Smooth muscle cell (in vitro differentiated cells): ENCODE data around the gene TXNRD2. TPM values are rescaled to one million over a fixed set of nuclear protein-coding genes. Genes with fewer than 3 reads are reported as not detected.
"Not testable (repeated sequence)": the region's sequence is repeated elsewhere in the genome, so short reads cannot be mapped to it uniquely, and the experiment has no call there.

Experiments
- DNase-seq: peaks from one replicate; lab custom pipeline; 2025; ENCODE audit not compliant: unreplicated experiment; lab: John Stamatoyannopoulos, UW
- H2AFZ ChIP-seq: fragments of 200-600 bp; sonication (generic); 2 replicates; pipeline ENCODE4 v1.6.0; 2016; ENCODE audit warnings: antibody characterized with exemption, low read depth, mild to moderate bottlenecking
- H3F3A ChIP-seq: fragments of 200-600 bp; sonication (generic); 2 replicates; pipeline ENCODE4 v1.6.0; 2017; ENCODE audit warnings: antibody characterized with exemption, low read depth
- H3K27ac ChIP-seq: fragments of 200-600 bp; sonication (generic); 2 replicates; pipeline ENCODE4 v1.5.1; 2016; ENCODE audit warnings: low read depth, mild to moderate bottlenecking
- H3K27me3 ChIP-seq: fragments of 200-600 bp; sonication (generic); 2 replicates; pipeline ENCODE4 v1.6.1; 2016; ENCODE audit warnings: low read depth, mild to moderate bottlenecking
- H3K36me3 ChIP-seq: fragments of 200-600 bp; sonication (generic); 2 replicates; pipeline ENCODE4 v1.5.1; 2016; ENCODE audit warnings: low read depth
- H3K4me1 ChIP-seq: fragments of 200-600 bp; sonication (generic); 2 replicates; pipeline ENCODE4 v1.5.1; 2016; ENCODE audit warnings: low read depth
- H3K4me2 ChIP-seq: fragments of 200-600 bp; sonication (generic); 2 replicates; pipeline ENCODE4 v1.6.0; 2016; ENCODE audit warnings: mild to moderate bottlenecking
- H3K4me3 ChIP-seq: fragments of 200-600 bp; sonication (generic); 2 replicates; pipeline ENCODE4 v1.5.1; 2016; ENCODE audit warnings: mild to moderate bottlenecking
- H3K79me2 ChIP-seq: fragments of 200-600 bp; sonication (generic); 2 replicates; pipeline ENCODE4 v1.6.0; 2016; ENCODE audit warnings: low read depth, mild to moderate bottlenecking
- H3K9ac ChIP-seq: fragments of 200-600 bp; sonication (generic); 2 replicates; pipeline ENCODE4 v1.6.0; 2016; ENCODE audit warnings: low read depth
- H3K9me3 ChIP-seq: fragments of 200-600 bp; sonication (generic); replicated peaks from 2 replicates; pipeline ENCODE4 v1.5.1; 2016; ENCODE audit warnings: low read depth
- H4K20me1 ChIP-seq: fragments of 200-600 bp; sonication (generic); 2 replicates; pipeline ENCODE4 v1.6.0; 2016; ENCODE audit warnings: low read depth
- CTCF ChIP-seq: fragments of 200-600 bp; sonication (generic); IDR thresholded peaks from 2 replicates; pipeline ENCODE4 v1.5.1; 2017; ENCODE audit warnings: borderline replicate concordance, mild to moderate bottlenecking, antibody characterized with exemption; ENCODE audit not compliant: insufficient read depth, poor library complexity, severe bottlenecking
- WGBS: methylation state at CpG from one replicate; pipeline ENCODE4 v1.1.7; 2016; ENCODE audit warnings: low lambda C conversion rate; 5-methylcytosine and 5-hydroxymethylcytosine counted together
- polyA plus RNA-seq: library from polyadenylated mRNA; unstranded; fragments of >200 nt; fragmentation: Nextera tagmentation; extraction: Ambion mirVana; gene quantifications from 2 replicates; pipeline ENCODE4 v1.2.1, GENCODE V29; 2016
- total RNA-seq: library from RNA; depleted of rRNA; stranded (reverse); fragments of >200 nt; gene quantifications from 2 replicates; pipeline ENCODE4 v1.2.3, GENCODE V29; 2014

Gene TXNRD2
- total and polyA plus RNA-seq, 2 experiments from 2014 or later, result 3.2 TPM; not detected in 1

DNA sequence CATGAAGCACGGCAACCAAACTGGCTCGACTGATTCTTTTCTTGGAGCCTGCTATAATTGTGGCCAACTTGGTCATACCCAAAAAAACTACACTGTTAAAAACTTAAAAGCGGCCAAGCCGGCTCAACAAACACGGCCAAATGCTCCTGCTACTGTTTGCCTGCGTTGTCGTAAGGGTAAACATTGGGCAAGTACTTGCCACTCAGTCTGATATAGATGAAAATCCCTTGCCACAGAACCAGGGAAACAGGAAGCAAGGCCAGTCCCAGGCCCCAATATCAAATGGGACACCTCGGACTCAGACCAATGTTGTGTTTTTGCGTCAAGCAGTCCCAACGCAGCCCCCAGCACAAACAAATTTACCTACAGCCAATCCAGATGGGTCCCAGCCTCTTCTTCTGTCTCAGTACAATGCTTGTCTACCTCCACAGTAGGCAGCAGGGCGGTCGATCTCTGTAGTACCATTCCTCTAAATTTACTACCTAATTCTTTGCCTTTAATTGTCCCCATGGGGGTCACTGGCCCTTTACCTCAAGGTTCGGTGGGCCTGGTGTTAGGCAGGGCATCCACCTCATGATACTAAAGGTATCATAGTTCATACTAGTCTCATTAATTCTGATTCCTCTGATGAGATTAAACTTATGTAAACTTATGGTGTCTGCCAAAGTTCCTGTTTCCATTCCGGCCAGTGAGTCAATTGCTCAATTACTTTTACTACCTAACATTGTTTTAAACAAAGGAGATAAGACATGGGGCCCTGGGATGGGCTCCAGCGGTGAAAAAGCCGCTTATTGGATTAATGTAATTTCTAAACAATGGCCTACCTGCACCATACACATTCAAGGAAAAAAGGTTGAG, 3.8 kb downstream of the TXNRD2 start:
- DNase-seq, result no peak
- no peak overlapping the region for H3K4me2 ChIP-seq
- no peak for TF ChIP-seq CTCF

DNA sequence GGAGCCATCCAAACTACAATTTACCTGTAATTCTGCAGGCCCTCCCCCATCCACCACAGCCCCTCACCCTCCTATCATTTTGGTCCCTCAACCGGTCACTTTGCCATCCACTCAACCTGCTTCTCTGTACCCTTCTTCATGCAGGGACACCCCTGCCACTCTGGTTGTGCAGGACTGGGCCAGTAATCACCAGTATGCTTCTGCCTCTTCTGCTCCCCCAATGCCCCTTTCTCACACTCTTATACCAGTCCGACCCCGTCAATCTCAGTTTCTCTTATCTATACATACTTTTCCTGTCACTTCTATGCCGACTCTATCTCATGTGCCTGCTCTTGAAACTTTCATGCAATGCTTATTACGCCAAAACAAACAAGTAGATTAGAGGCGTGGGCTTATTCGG, 5.1 kb downstream of the TXNRD2 start:
- Histone ChIP-seq H2AFZ (no peak overlapping the region), H3K27ac (no peak overlapping the region), H3K79me2 (no peaks in the 10 kb centered on the region), H3K9me3 (no peaks in the 10 kb centered on the region), H3K4me2 (no peak overlapping the region), H4K20me1 (no peaks in the 10 kb centered on the region), H3K4me1 (no peaks in the 10 kb centered on the region), H3K27me3 (no peaks in the 10 kb centered on the region), H3K36me3 (no peaks in the 10 kb centered on the region), H3F3A (no peaks in the 10 kb centered on the region), H3K9ac (no peak overlapping the region), H3K4me3 (no peak overlapping the region)
- 94% methylated on average over 7 of the region's 7 CpGs for WGBS
- no peak for TF ChIP-seq CTCF
- no peak for DNase-seq

More for the DNA sequence above, 3.8 kb downstream of the TXNRD2 start:
- Histone ChIP-seq H3K27me3 (no peaks in the 10 kb centered on the region), H3K36me3 (no peaks in the 10 kb centered on the region), H3K9ac (no peak overlapping the region), H3K4me3 (no peak overlapping the region), H4K20me1 (no peaks in the 10 kb centered on the region), H3K9me3 (no peaks in the 10 kb centered on the region), H2AFZ (no peak overlapping the region), H3K79me2 (no peaks in the 10 kb centered on the region), H3K4me1 (peaks cover 7% of the 10 kb centered on the region), H3K27ac (no peak overlapping the region), H3F3A (peaks cover 2% of the 10 kb centered on the region)
- WGBS, result 87% methylated on average over 16 of the region's 16 CpGs

DNA sequence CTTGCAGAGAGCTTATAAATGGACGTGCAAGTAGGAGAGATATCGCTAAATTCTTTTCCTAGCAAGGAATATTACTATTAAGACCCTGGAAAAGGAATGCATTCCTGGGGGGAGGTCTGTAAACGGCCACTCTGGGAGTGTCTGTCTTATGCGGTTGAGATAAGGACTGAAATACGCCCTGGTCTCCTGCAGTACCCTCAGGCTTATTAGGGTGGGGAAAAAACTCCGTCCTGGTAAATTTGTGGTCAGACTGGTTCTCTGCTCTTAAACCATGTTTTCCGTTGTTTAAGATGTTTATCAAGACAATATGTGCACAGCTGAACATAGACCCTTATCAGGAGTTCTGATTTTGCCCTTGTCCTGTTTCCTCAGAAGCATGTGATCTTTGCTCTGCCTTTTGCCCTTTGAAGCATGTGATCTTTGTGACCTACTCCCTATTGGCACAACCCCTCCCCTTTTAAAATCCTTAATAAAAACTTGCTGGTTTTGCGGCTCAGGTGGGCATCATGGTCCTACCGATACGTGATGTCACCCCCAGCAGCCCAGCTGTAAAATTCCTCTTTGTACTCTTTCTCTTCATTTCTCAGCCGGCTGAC, 6.4 kb downstream of the TXNRD2 start:
- H3F3A ChIP-seq, H2AFZ ChIP-seq, H3K4me2 ChIP-seq, H3K4me1 ChIP-seq, H3K79me2 ChIP-seq, H3K27ac ChIP-seq, H4K20me1 ChIP-seq, H3K27me3 ChIP-seq, H3K4me3 ChIP-seq, H3K36me3 ChIP-seq, H3K9me3 ChIP-seq, DNase-seq, H3K9ac ChIP-seq: not testable (repeated sequence)
- 86% methylated on average over 11 of the region's 11 CpGs for WGBS

DNA sequence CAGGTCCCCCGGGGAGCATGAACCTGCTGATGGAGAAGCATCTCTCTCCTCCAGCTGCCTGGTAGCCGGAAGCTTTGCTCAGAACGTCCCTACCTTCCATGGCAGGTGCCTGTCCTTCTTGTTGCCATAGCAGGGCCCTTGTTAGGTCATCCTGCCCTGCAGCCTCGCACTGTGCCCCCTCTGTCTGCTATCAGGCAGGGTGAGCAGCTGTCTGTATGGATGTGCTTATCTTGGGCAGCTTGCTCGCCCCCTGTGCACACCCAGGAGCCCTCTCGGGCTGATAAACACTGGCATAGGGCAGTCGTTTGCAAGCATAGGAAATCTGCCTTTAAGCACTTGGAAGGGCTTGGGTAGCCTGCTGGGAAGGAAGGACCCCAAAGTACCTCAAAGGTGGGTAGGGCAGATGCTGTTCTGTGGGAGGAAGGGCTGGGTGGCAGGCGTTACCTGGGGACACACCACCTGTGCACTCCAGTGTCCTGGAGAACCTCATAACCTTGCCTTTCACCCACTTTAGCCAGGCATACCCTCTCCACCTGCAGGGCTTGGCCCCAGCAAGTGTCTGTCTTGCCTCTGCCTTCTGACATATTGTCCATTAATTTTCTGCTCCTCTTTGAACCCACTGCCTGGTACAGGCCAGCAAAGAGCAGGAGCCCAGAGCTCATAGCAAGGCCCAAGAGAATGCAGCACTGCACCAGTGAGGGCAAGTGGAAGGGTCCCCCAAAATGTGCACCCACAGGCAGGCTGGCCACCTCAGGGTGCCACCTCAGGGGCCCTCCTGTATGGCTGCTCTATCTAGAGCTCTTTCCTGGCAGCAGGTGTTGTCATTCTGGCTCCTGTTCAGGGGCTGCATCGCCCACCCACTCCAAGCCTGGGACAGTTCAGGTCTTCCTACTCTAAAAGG, 8.0 kb downstream of the TXNRD2 start:
- H3K27ac ChIP-seq, result no peak overlapping the region
- WGBS, result 80% methylated on average over 9 of the region's 9 CpGs
- no peaks in the 10 kb centered on the region for H3K9me3 ChIP-seq
- no peaks in the 10 kb centered on the region for H3K79me2 ChIP-seq
- DNase-seq, result no peak
- H4K20me1 ChIP-seq, result no peaks in the 10 kb centered on the region
- H3K27me3 ChIP-seq, result no peaks in the 10 kb centered on the region
- H3K4me1 ChIP-seq, result no peaks in the 10 kb centered on the region
- no peak overlapping the region for H2AFZ ChIP-seq
- TF ChIP-seq CTCF, result no peak
- no peak overlapping the region for H3K4me3 ChIP-seq
- no peak overlapping the region for H3K9ac ChIP-seq
- no peaks in the 10 kb centered on the region for H3K36me3 ChIP-seq
- H3K4me2 ChIP-seq, result no peak overlapping the region
- no peaks in the 10 kb centered on the region for H3F3A ChIP-seq
